ENCODE measurements around the gene SPECC1. TPM values are rescaled to one million over a fixed set of nuclear protein-coding genes. Genes with fewer than 3 reads are reported as not detected.
"Not testable (repeated sequence)": the region's sequence is repeated elsewhere in the genome, so short reads cannot be mapped to it uniquely, and the experiment has no call there.

Gene SPECC1
- total RNA-seq, 1 donor from 2014 or later, result 83.0 TPM

- Histone ChIP-seq H3K27ac (ENCODE audit: low read depth, low read length) (no peak overlapping the region), H4K20me1 (ENCODE audit: insufficient read depth, low read length) (no peaks in the 10 kb centered on the region), H3K9ac (ENCODE audit: low read length) (no peak overlapping the region), H3K4me2 (ENCODE audit: low read length) (peak overlapping the region; percentile 3), H3K4me1 (ENCODE audit: insufficient read depth, low read length) (peaks cover 40% of the 10 kb centered on the region), H3K79me2 (ENCODE audit: insufficient read depth, low read length) (peaks cover 64% of the 10 kb centered on the region), H3K4me3 (ENCODE audit: insufficient read depth, low read depth, low read length) (no peak overlapping the region), H2AFZ (ENCODE audit: low read depth, low read length) (no peak overlapping the region), H3K36me3 (ENCODE audit: insufficient read depth, low read length) (no peaks in the 10 kb centered on the region), H3K9me3 (ENCODE audit: insufficient read depth, low read depth, low read length) (no peaks in the 10 kb centered on the region), H3K27me3 (ENCODE audit: insufficient read depth, low read length) (no peaks in the 10 kb centered on the region)
- H3K27ac Mint-ChIP-seq (ENCODE audit: unreplicated experiment), result no peak overlapping the region
- H3K4me1 Mint-ChIP-seq (ENCODE audit: low read depth, unreplicated experiment), result peaks cover 48% of the 10 kb centered on the region
- peak; percentile 5 for FAIRE-seq
- H3K4me3 Mint-ChIP-seq (ENCODE audit: unreplicated experiment), result no peak overlapping the region
- peaks cover 1% of the 10 kb centered on the region for H3K9me3 Mint-ChIP-seq (ENCODE audit: unreplicated experiment)
- peak; percentile 96 for DNase-seq (ENCODE audit: low read depth)
- H3K27me3 Mint-ChIP-seq (ENCODE audit: low read depth, unreplicated experiment), result no peaks in the 10 kb centered on the region
- TF ChIP-seq CTCF (IDR thresholded peaks at IDR 0.05; ENCODE audit: insufficient read depth, low read depth, low read length) (no peak), EZH2 (IDR thresholded peaks at IDR 0.05; ENCODE audit: insufficient read depth, low read length) (no peak)
- peaks cover under 1% of the 10 kb centered on the region for H3K36me3 Mint-ChIP-seq (ENCODE audit: low read depth, unreplicated experiment)
Measured at GRCh38 chr17:20191056-20191455, 181.9 kb downstream of the SPECC1 start.

- H2AFZ ChIP-seq (ENCODE audit: low read depth, low read length); FAIRE-seq; H4K20me1 ChIP-seq (ENCODE audit: insufficient read depth, low read length); H3K4me1 ChIP-seq (ENCODE audit: insufficient read depth, low read length); H3K4me3 ChIP-seq (ENCODE audit: insufficient read depth, low read depth, low read length); H3K36me3 ChIP-seq (ENCODE audit: insufficient read depth, low read length); H3K4me3 Mint-ChIP-seq (ENCODE audit: unreplicated experiment); DNase-seq (ENCODE audit: low read depth); H3K27me3 Mint-ChIP-seq (ENCODE audit: low read depth, unreplicated experiment); H3K27ac Mint-ChIP-seq (ENCODE audit: unreplicated experiment); H3K9me3 ChIP-seq (ENCODE audit: insufficient read depth, low read depth, low read length); H3K4me2 ChIP-seq (ENCODE audit: low read length); H3K27ac ChIP-seq (ENCODE audit: low read depth, low read length); H3K36me3 Mint-ChIP-seq (ENCODE audit: low read depth, unreplicated experiment); H3K9ac ChIP-seq (ENCODE audit: low read length); H3K4me1 Mint-ChIP-seq (ENCODE audit: low read depth, unreplicated experiment); H3K27me3 ChIP-seq (ENCODE audit: insufficient read depth, low read length): not testable (repeated sequence)
- peaks cover 12% of the 10 kb centered on the region for H3K9me3 Mint-ChIP-seq (ENCODE audit: unreplicated experiment)
- peaks cover 55% of the 10 kb centered on the region for H3K79me2 ChIP-seq (ENCODE audit: insufficient read depth, low read length)
Measured at GRCh38 chr17:20196286-20196685, 187.1 kb downstream of the SPECC1 start.

- Histone ChIP-seq H4K20me1 (ENCODE audit: insufficient read depth, low read length) (no peaks in the 10 kb centered on the region), H3K27me3 (ENCODE audit: insufficient read depth, low read length) (no peaks in the 10 kb centered on the region), H3K27ac (ENCODE audit: low read depth, low read length) (no peak overlapping the region), H3K79me2 (ENCODE audit: insufficient read depth, low read length) (peaks cover 55% of the 10 kb centered on the region), H3K36me3 (ENCODE audit: insufficient read depth, low read length) (no peaks in the 10 kb centered on the region), H3K4me2 (ENCODE audit: low read length) (no peak overlapping the region), H3K4me1 (ENCODE audit: insufficient read depth, low read length) (peaks cover 9% of the 10 kb centered on the region), H3K4me3 (ENCODE audit: insufficient read depth, low read depth, low read length) (no peak overlapping the region), H3K9ac (ENCODE audit: low read length) (no peak overlapping the region), H2AFZ (ENCODE audit: low read depth, low read length) (no peak overlapping the region), H3K9me3 (ENCODE audit: insufficient read depth, low read depth, low read length) (no peaks in the 10 kb centered on the region)
- peaks cover 5% of the 10 kb centered on the region for H3K36me3 Mint-ChIP-seq (ENCODE audit: low read depth, unreplicated experiment)
- FAIRE-seq, result no peak
- TF ChIP-seq EZH2 (IDR thresholded peaks at IDR 0.05; ENCODE audit: insufficient read depth, low read length) (no peak), CTCF (IDR thresholded peaks at IDR 0.05; ENCODE audit: insufficient read depth, low read depth, low read length) (no peak)
- H3K27ac Mint-ChIP-seq (ENCODE audit: unreplicated experiment), result no peak overlapping the region
- peaks cover 12% of the 10 kb centered on the region for H3K9me3 Mint-ChIP-seq (ENCODE audit: unreplicated experiment)
- H3K27me3 Mint-ChIP-seq (ENCODE audit: low read depth, unreplicated experiment), result no peaks in the 10 kb centered on the region
- H3K4me1 Mint-ChIP-seq (ENCODE audit: low read depth, unreplicated experiment), result peaks cover 13% of the 10 kb centered on the region
- DNase-seq (ENCODE audit: low read depth), result no peak
- H3K4me3 Mint-ChIP-seq (ENCODE audit: unreplicated experiment), result no peak overlapping the region
Measured at GRCh38 chr17:20197272-20197926, 188.2 kb downstream of the SPECC1 start.

Data from astrocyte (in vitro differentiated cells and primary cell).